GM18520 (cell line): ENCODE data around the gene SOX6.
"Not testable (repeated sequence)": the region's sequence is repeated elsewhere in the genome, so short reads cannot be mapped to it uniquely, and the experiment has no call there.

ENCODE experiments used
- ATAC-seq: cut with Tn5 transposase; IDR thresholded peaks from one replicate; pipeline ENCODE4 v1.9.1; 2021; ENCODE audit not compliant: unreplicated experiment

Gene SOX6

DNA sequence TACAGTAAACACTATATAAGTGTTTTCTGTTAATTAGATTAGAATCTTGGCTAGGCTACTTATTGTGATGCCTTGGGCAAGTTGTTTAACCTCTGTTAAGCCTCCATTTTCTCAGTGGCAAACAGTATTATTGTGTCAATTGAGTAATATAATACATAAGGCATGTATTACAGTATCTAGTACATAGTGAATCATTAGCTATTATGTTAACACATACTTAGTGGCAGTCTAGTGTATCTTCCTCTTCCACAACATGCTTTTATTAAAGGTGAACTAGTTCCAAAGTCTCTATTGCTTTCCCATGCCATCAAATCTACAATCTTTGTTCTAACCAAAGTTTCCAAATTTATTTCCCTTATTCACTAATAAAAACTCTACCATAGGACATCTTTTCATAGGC is 200.9 kb downstream of the SOX6 start:
- ATAC-seq: no peak

DNA sequence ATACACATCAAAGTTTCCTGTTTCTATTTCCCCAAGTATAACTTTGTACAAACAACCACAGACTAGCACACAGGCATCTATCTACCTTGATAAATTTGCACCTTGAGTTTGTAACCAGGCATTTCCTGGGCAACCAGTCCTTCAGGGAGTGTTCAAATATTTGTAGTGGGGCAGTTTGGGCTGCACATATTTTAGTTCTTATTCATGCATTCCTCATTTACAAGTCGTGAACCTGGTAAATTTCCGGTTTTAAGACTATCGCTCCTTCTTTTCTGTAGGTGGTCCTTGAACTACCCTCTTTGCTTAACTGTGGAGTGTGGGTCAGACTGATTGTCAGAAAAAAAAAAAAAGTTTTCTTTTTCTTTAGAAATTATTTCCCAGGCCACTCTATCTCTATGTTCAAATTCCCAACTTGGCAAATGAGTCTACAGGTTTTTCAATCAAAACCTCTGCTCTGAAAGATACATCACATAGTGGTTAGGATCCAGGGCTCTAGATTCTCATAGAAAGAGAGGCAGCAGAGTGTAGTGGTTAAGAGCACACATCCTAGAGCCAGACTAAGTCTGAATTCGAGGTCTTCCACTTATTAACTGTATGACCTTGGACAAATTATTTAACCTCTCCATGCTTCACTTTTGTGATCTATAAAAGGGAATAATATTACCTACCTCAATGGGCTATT is 201.5 kb downstream of the SOX6 start:
- ATAC-seq: no peak

DNA sequence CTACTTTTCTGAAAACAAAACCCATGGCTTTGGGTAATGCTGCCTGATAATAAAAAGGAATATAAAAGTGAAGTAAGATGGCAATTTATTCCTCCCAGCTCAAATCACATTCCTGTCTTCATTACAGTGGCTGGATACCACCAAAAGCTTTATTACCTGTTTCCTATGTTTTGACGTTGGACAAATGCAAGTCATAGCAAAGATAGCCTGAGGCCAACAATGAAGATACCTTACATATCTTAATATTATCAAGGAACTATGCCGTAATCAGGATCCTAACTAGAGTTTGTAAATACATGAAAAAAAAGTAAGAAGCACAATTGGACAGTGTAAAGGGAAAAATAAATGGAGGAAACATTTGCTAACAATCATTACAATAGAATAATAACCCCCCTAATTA is 202.4 kb downstream of the SOX6 start:
- no peak for ATAC-seq

DNA sequence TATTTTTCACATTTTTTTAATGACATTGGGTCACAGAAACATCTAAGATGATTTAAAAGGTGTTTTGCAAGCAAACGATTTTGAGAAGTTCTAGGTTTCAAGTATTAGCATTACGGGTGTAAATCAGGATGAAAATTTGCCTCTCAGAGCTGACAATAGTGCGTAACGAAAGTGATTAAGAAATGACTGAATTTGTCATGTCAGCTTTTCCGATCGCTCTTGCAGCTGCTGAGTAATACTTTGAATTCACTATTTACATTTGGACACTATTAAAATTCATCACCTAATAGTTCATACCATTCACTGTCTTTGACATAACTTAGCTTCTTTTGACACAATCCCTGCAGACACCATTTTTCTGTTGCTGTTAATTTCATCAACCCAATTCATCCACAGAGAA is 205.2 kb downstream of the SOX6 start:
- no peak for ATAC-seq

DNA sequence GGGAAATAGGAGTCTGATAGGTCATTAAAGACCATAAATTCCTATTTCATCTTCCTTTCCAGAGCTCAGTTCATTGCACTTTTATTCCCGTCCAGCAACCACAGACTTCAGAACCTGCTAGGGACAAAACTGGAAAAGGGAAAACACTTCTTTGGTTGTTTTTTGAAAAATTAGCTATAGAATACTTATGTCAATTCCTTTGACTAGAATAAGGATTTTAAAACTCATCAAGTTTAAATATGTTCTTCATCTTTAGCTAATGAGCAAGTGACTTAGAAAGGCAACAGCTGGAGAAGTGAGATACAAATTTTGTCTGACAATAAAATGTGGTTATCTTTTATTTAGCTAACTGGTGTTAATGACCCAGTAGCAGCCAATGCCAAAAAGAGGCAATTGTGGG is 206.9 kb downstream of the SOX6 start:
- ATAC-seq: no peak

DNA sequence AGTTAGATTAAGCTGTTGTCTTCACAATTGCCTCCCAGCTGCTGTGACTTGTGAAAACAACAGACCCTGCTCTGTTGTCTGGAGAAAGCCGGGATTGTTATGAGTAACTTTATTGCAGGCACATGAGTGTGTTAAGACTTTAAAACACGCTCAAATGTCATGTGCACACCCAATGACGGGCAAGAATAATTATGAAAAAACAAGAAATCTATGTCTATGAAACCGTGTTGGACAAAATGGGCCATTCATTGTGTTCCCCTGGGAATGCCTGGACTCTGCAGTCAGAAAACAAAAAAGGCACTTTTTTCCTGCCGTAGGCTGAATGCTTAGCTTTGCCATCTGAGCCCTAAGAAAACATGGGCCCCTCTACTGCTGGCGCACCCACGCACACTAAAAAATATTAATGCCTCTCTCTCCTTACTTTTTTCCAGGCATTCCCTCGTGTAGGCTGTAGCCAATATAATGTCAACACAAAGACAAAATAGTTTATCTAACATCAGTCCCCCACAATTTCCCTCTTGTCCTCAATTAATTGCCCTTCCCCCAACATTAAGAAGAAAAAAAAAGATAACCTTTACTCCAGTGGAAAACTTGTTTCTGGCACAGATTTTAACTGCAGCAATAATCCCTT is 207.9 kb downstream of the SOX6 start:
- ATAC-seq: no peak

DNA sequence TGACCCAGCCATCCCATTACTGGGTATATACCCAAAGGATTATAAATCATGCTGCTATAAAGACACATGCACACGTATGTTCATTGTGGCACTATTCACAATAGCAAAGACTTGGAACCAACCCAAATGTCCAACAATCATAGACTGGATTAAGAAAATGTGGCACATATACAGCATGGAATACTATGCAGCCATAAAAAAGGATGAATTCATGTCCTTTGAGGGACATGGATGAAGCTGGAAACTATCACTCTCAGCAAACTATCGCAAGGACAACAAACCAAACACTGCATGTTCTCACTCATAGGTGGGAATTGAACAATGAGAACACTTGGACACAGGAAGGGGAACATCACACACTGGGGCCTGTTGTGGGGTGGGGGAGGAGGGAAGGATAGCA is 209.4 kb downstream of the SOX6 start:
- ATAC-seq: not testable (repeated sequence)

DNA sequence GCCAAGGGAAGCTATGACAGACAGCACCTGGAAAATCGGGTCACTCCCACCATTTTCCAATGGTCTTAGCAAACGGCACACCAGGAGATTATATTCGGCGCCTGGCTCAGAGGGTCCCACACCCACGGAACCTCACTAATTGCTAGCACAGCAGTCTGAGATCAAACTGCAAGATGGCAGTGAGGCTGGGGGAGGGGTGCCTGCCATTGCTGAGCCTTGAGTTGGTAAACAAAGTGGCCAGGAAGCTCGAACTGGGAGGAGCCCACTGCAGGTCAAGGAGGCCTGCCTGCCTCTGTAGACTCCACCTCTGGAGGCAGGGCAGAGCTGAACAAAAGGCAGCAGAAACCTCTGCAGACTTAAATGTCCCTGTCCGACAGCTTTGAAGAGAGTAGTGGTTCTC is 214.7 kb downstream of the SOX6 start:
- not testable (repeated sequence) for ATAC-seq

DNA sequence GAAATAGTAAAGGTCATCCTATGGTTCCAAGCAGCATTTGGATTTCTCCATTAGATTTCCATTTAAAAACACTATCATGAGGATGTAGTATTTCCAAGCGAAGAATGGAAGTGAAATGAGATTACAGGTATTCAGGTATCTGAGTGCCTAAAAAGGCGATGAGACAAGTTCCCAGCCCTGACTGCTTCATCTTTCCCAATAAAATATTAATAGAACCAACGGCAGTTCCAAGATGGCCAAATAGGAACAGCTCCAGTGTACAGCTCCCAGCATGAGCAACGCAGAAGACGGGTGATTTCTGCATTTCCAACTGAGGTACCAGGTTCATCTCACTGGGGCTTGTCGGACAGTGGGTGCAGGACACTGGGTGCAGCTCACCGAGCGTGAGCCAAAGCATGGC is 215.2 kb downstream of the SOX6 start:
- not testable (repeated sequence) for ATAC-seq

DNA sequence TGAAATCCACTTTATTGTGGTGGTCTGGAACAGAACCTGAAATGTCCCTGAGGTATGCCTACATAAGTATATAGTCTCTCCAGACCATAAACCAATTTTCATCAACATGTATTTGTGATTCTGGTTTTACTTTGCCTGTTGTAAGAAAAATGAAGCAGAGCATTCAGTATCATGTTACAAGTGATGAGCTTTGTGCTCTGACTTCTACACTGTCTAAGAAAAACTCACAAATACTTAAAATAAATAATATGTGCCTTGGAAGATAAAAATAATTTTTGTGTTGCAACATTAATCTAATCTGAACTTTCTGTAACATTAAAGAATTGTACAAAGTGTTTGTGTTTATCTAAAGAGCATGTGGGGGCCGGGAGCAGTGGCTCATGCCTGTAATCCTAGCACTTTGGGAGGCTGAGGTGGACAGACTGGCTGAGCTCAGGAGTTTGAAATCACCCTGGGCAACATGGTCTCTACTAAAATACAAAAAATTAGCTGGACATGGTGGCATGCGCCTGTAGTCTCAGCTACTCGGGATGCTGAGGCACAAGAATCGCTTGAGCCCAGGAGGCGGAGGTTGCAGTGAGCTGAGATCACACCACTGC is 219.5 kb downstream of the SOX6 start:
- no peak for ATAC-seq

DNA sequence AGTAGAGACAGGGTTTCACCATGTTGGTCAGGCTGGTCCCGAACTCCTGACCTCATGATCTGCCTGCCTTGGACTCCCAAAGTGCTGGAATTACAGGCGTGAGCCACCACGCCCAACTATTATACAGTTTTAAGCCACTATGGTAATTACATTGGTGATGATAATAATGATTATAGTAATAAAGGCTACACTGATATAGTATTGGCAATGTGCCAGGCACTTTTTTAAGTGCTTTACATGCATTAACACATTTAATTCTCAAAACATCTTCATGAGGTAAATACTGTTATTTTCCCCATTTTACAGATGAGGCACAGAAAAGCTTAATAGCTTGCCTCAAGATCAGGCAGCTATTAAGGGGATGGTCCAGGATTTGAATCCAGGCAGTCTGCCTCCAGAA is 222.5 kb downstream of the SOX6 start:
- ATAC-seq: no peak

DNA sequence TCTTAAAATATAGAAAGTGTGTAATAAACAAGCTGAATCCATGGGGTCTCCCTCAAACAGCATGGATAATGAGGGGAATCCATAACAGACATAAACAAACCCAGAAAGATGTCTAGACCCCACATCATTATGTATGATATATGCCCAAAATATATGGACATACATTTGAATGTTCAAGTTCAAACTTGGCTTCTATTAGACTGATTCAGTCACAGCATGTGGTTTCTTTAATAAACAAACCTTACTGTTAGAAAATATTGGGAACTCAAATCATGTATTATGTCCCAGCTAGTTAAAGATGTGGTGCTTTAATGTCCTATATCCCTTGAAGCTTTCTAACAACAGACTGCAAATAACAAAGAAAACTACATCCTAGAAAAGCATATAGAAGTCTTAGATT is 228.6 kb downstream of the SOX6 start:
- ATAC-seq: no peak

DNA sequence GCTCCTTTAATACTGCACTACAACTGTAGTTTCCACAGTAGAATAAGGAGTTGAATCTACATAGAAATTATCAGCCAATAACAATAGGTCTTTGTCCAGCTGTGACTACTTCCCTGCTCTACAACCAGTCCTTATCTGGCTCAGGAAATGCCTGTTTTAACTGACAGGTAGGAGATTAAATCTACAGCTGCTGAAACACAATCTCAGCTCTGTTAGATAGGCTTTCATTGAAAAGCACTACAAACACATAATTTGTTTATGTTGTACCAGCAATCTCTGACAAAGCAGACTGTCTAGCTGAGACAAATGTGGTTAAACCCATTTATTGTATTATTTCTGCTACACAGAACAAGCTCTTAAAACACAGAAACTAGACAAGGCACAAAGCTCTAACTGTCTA is 230.0 kb downstream of the SOX6 start:
- ATAC-seq: no peak

DNA sequence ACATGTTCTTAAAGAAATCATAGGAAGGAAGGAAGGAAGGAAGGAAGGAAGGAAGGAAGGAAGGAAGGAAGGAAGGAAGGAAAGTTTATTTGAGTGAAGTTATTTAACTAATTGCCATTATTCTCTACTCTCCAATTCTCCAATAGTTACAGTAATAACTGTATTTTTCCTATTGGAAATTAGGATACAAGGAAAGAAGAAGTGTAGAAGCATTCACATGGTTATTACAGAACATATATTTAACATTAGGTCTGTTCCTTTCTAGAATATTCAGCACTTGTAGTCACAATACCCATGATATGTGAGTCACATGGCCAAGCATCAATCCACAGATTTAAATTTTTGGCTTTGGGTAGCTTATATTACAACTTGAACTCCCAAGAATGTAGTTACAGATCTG is 230.6 kb downstream of the SOX6 start:
- no peak for ATAC-seq

DNA sequence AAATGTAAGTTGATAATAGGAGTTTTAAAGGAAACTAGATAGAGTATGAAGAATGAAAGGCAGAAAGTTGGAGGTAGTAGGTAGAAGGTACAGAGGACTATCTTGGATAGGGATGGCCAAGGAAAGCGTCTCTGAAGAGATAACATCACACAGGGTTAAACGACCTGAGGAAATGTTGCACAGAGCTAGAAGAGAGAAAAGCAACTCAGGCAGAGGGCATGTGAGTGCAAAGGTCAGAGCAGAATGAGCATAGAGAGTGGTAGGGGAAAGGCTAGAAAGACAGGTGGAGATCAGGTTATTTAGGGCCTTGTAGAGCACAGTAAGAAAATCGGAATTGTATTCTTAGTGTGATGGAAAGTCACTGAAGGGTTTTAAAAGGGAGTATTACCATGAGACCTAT is 232.0 kb downstream of the SOX6 start:
- no peak for ATAC-seq

DNA sequence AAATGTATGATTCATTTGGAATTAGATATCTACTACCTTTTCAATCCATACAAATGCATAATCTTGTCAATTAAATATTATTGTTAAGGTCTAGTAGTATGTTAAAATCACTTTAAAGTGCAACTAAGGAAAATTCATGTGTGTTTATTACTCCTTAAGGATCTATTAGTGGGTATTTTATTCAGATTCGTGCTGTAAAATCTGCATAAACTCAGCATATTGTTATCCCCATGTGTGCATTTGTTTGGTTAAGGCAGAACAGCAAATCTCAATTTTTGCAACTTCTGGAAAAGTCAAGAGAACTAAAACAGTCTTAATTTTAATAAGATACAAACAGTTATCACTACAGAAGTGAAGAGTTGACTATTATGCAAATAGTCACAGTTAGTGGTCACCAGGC is 234.5 kb downstream of the SOX6 start:
- ATAC-seq: no peak

DNA sequence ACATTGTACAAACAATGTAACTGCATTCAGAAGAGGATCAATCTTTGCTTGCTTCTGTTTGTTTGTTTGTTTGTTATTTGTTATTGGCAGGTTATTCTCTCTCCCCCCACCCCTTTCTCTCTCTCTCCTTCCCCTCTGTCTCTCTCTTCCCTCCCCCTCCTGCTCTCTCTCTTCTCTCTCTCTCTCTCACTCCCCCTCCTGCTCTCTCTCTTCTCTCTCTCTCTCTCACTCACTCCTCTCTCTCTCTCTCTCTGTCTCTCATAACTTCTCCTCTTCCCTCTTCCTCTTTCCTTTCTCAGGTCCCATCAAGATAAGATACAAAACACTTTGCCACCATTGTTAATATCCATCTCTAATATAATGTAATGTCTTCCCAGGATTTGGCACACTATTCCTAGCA is 236.3 kb downstream of the SOX6 start:
- ATAC-seq: no peak

DNA sequence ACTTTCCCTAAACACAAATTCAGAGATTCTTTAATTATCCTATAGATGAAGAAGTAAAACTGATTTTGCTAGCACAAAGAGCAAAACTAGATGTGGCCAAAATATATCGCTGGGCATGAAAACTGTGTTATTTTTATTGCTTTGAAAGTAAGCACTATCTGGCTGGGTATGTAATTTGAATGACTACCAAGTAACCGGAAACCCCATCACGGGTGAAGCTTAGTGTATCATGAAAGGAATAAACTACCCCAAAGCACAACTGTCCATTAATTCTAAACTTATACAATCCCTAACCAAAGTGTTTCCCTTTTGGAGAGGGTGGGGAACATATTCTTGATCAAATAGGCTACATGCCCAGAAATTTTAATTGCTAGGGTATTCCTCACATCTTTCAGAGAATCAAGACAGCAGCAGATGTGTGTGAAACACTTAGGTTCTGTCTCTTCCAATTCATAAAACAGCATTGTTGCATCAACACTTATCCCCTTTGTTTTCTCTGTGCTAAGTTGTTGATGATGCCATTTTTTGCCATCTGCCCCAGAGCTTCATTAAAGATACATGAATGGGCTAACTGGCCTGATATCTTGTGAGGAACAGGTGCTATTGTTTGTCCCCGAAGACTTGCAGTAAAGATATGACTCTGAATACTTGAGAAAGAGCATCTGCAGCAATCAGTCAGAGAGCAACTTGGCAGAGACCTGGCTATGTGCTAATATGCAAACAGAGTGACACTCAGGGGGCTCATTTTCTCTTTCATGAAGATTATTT is 238.2 kb downstream of the SOX6 start:
- ATAC-seq: no peak

DNA sequence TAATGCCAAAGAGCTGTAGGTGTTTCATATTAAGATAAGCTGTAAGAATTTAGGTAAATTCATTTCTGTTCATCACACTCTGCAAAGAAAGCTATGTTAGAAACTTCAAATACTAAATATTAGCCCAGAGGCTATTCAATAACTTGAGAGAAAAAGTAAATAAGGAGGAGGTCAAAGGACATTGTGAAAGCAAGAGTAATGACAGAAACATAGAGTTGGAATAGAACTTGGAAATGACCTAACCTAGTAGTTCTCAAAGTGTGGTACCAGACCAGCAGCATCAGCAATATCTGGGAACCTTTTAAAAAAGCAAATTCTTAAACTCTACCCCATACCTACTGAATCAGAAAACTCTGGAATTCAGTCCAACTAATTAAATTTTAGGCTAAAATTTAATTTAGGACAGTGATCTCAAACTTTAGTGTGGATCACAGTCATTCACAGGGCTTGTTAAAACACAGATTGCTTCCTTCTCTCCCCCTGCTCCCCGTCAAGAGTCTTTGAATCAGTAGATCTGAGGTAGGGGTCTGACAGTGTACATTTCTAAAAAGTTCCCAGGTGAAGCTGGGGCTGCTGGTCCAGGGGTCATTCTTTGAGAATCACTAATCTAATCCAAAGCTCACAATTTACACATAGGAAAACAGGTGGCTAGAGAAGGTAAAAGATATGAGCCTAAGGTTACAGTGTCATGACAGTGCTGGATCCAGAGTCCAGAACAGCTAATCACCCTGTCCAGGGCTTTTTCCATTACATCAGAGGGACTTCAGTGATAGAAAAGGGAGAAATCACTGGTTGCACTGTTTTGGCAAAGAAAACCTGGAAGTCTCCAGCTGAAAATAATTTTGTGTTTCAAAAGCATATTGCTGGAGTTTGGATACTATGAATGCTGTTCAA is 241.1 kb downstream of the SOX6 start:
- ATAC-seq: no peak

DNA sequence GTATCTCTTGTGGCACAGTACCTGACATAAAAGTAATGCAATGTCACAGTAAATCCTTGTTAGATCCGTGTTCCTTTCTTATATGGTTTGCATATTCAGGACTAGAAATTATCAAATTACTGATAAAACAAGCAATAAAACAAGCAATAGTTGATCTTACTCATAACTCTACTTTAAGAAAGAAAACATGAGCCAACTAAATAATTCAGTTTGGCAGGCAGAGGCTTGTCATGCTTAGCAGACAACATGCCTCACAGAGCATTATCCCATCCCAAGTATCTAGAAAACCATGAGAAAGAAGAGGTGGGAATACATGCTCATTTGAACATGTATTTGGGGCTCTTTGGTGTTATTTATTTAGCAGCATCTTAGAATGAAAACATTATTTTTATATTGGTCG is 241.9 kb downstream of the SOX6 start:
- no peak for ATAC-seq

DNA sequence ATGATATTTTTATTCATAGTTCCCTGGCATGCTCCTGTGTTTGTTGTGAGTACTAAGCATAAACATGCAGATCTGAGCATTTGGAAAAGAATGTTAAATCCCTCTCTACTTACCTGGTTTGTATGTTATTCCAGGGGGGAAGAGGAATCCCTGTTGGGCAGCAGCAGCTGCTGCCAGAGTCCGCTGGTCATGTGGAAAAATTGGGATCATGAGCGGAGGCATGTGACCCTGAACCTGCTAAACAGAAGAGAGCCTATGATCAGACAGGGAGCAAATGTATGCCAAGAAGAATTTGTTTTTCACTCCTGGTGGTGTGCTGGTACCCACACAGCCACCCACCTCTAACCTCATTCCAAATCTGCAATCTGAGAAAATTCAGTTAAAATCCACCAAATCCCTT is 244.7 kb downstream of the SOX6 start:
- ATAC-seq: no peak
